Type B pancreatic cell (in vitro differentiated cells): ENCODE measurements around the gene RAB25. TPM values are rescaled to one million over a fixed set of nuclear protein-coding genes. Genes with fewer than 3 reads are reported as not detected.

Experiments
- DNase-seq: peaks from one replicate; pipeline ENCODE4 v3.0.0; 2021; ENCODE audit warnings: mixed read lengths; ENCODE audit not compliant: unreplicated experiment; ENCODE audit errors: extremely low spot score
- H3K27ac Mint-ChIP-seq: 2 replicates; pipeline ENCODE4 v1.8.0; 2021; ENCODE audit warnings: mild to moderate bottlenecking, mixed read lengths
- H3K27me3 Mint-ChIP-seq: 2 replicates; pipeline ENCODE4 v1.8.0; 2021; ENCODE audit warnings: mixed read lengths
- H3K36me3 Mint-ChIP-seq: 2 replicates; pipeline ENCODE4 v1.8.0; 2021; ENCODE audit warnings: mixed read lengths
- H3K4me1 Mint-ChIP-seq: one replicate; pipeline ENCODE4 v1.8.0; 2021; ENCODE audit warnings: mixed read lengths; ENCODE audit not compliant: unreplicated experiment
- H3K4me3 Mint-ChIP-seq: 2 replicates; pipeline ENCODE4 v1.8.0; 2021; ENCODE audit warnings: mild to moderate bottlenecking, mixed read lengths
- H3K9me3 Mint-ChIP-seq: 2 replicates; pipeline ENCODE4 v1.8.0; 2021; ENCODE audit warnings: mixed read lengths
- CTCF ChIP-seq: fragments of 200-600 bp; sonication (generic); conservative IDR thresholded peaks from 2 replicates; pipeline ENCODE4 v1.5.0; 2021; ENCODE audit warnings: antibody characterized with exemption, mild to moderate bottlenecking
- total RNA-seq: library from RNA; stranded (reverse); gene quantifications from 2 replicates; pipeline ENCODE4 v1.2.1, GENCODE V29; 2021; ENCODE audit warnings: low replicate concordance

Gene RAB25
- total RNA-seq, 1 donor from 2014 or later = 97.9 TPM

- Mint-ChIP-seq H3K9me3 (no peaks in the 10 kb centered on the region), H3K36me3 (peaks cover 36% of the 10 kb centered on the region), H3K4me3 (peak overlapping the region; percentile 75), H3K27me3 (no peaks in the 10 kb centered on the region), H3K4me1 (peaks cover 44% of the 10 kb centered on the region), H3K27ac (peak overlapping the region; percentile 78)
- no peak for DNase-seq
- no peak for TF ChIP-seq CTCF
These were observed 12.8 kb downstream of the RAB25 start for GRCh38 chr1:156073740-156074139.

GRCh38 chr1:156074661-156075060 is 13.7 kb downstream of the RAB25 start:
- Mint-ChIP-seq H3K9me3 (no peaks in the 10 kb centered on the region), H3K4me3 (no peak overlapping the region), H3K4me1 (peaks cover 49% of the 10 kb centered on the region), H3K27ac (no peak overlapping the region), H3K27me3 (no peaks in the 10 kb centered on the region), H3K36me3 (peaks cover 40% of the 10 kb centered on the region)
- TF ChIP-seq CTCF = no peak
- DNase-seq = no peak

GRCh38 chr1:156075162-156075561 is 14.2 kb downstream of the RAB25 start:
- Mint-ChIP-seq H3K4me1 (peaks cover 52% of the 10 kb centered on the region), H3K36me3 (peaks cover 42% of the 10 kb centered on the region), H3K4me3 (peak overlapping the region; percentile 18), H3K9me3 (no peaks in the 10 kb centered on the region), H3K27ac (peak overlapping the region; percentile 74), H3K27me3 (no peaks in the 10 kb centered on the region)
- TF ChIP-seq CTCF = no peak
- DNase-seq = no peak

GRCh38 chr1:156075775-156076204 is 14.8 kb downstream of the RAB25 start:
- TF ChIP-seq CTCF = no peak
- no peak overlapping the region for H3K27ac Mint-ChIP-seq
- peaks cover 42% of the 10 kb centered on the region for H3K36me3 Mint-ChIP-seq
- no peak for DNase-seq
- H3K9me3 Mint-ChIP-seq = no peaks in the 10 kb centered on the region
- peaks cover 52% of the 10 kb centered on the region for H3K4me1 Mint-ChIP-seq
- no peaks in the 10 kb centered on the region for H3K27me3 Mint-ChIP-seq
- peak overlapping the region; percentile 49 for H3K4me3 Mint-ChIP-seq

GRCh38 chr1:156076609-156077429 is 15.9 kb downstream of the RAB25 start:
- Mint-ChIP-seq H3K4me1 (peaks cover 52% of the 10 kb centered on the region), H3K27me3 (no peaks in the 10 kb centered on the region), H3K9me3 (no peaks in the 10 kb centered on the region), H3K4me3 (peak overlapping the region; percentile 54), H3K36me3 (peaks cover 38% of the 10 kb centered on the region), H3K27ac (no peak overlapping the region)
- DNase-seq = no peak
- TF ChIP-seq CTCF = no peak
